ENCODE results near the gene CCKAR.

DNA sequence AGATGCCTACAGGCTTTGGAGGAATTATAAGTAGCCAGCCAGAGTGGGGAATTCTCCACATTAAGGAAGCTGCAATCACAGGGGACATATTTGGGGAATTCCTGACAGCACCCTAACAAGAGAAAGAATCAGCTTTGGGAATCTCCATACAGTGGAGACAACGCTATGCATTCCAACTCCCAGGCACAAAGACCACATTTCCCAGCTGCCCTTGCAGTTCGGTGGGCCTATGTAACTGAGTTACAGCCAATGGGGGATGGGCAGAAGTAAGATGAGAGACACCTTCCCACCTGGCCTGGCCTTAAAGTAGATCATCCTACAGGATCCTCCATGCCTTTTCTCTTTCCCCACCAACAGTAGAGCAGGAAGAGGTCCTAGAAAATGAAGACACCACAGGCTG lies 43.4 kb upstream of the CCKAR start:
- TF ChIP-seq, protein P1, sequence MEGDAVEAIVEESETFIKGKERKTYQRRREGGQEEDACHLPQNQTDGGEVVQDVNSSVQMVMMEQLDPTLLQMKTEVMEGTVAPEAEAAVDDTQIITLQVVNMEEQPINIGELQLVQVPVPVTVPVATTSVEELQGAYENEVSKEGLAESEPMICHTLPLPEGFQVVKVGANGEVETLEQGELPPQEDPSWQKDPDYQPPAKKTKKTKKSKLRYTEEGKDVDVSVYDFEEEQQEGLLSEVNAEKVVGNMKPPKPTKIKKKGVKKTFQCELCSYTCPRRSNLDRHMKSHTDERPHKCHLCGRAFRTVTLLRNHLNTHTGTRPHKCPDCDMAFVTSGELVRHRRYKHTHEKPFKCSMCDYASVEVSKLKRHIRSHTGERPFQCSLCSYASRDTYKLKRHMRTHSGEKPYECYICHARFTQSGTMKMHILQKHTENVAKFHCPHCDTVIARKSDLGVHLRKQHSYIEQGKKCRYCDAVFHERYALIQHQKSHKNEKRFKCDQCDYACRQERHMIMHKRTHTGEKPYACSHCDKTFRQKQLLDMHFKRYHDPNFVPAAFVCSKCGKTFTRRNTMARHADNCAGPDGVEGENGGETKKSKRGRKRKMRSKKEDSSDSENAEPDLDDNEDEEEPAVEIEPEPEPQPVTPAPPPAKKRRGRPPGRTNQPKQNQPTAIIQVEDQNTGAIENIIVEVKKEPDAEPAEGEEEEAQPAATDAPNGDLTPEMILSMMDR (conservative IDR thresholded peaks at IDR 0.05; ENCODE audit: low read length) = no peak
- TF ChIP-seq EZH2phosphoT487 (IDR thresholded peaks at IDR 0.05; ENCODE audit: borderline replicate concordance, low read depth, low read length) = no peak

All from OCI-LY7 (cell line).